Mesendoderm (in vitro differentiated cells): Measurements from ENCODE around the gene OR10H2.
A peak's percentile ranks its signal among the peaks of the same experiment; 100 is the strongest.

Source experiments
- DNase-seq: peaks from one replicate; pipeline ENCODE4 v3.0.0; 2013
- H2AK5ac ChIP-seq: 2 replicates; pipeline ENCODE4 v1.6.1; 2013; ENCODE audit warnings: low read length, inconsistent platforms
- H2BK120ac ChIP-seq: 2 replicates; pipeline ENCODE4 v1.6.1; 2013; ENCODE audit warnings: low read depth, mild to moderate bottlenecking, low read length, moderate library complexity, mixed read lengths
- H2BK15ac ChIP-seq: replicated peaks from 2 replicates; pipeline ENCODE4 v1.6.1; 2013; ENCODE audit warnings: low read depth, mild to moderate bottlenecking, moderate library complexity
- H2BK5ac ChIP-seq: 2 replicates; pipeline ENCODE4 v1.6.1; 2013; ENCODE audit warnings: low read length, inconsistent platforms
- H3K18ac ChIP-seq: 2 replicates; pipeline ENCODE4 v1.6.1; 2013; ENCODE audit warnings: mild to moderate bottlenecking, low read length, mixed read lengths
- H3K23ac ChIP-seq: one replicate; pipeline ENCODE4 v1.6.1; 2013; ENCODE audit warnings: low read length
- H3K27ac ChIP-seq: 2 replicates; pipeline ENCODE4 v1.5.1; 2013; ENCODE audit warnings: low read depth, mild to moderate bottlenecking, inconsistent platforms, low read length, moderate library complexity
- H3K27me3 ChIP-seq: 2 replicates; pipeline ENCODE4 v1.6.1; 2013; ENCODE audit warnings: low read length, control low read depth, mild to moderate bottlenecking, inconsistent platforms; ENCODE audit not compliant: insufficient read depth, poor library complexity
- H3K36me3 ChIP-seq: 2 replicates; pipeline ENCODE4 v1.6.1; 2013; ENCODE audit warnings: low read length, inconsistent platforms; ENCODE audit not compliant: control insufficient read depth, insufficient read depth
- H3K4ac ChIP-seq: one replicate; pipeline ENCODE4 v1.6.1; 2013; ENCODE audit warnings: low read depth, mild to moderate bottlenecking, low read length, moderate library complexity
- H3K4me1 ChIP-seq: 2 replicates; pipeline ENCODE4 v1.6.1; 2013; ENCODE audit warnings: low read depth, low read length, inconsistent platforms; ENCODE audit not compliant: control insufficient read depth
- H3K4me2 ChIP-seq: 2 replicates; pipeline ENCODE4 v1.6.1; 2013; ENCODE audit warnings: low read length
- H3K4me3 ChIP-seq: 2 replicates; pipeline ENCODE4 v1.5.1; 2013; ENCODE audit warnings: mild to moderate bottlenecking, low read length
- H3K56ac ChIP-seq: one replicate; pipeline ENCODE4 v1.6.1; 2013; ENCODE audit warnings: low read length
- H3K79me1 ChIP-seq: 2 replicates; pipeline ENCODE4 v1.6.1; 2013; ENCODE audit warnings: low read length, inconsistent platforms
- H3K79me2 ChIP-seq: 2 replicates; pipeline ENCODE4 v1.6.1; 2013; ENCODE audit warnings: mild to moderate bottlenecking, low read length; ENCODE audit not compliant: control insufficient read depth, insufficient read depth
- H3K9ac ChIP-seq: 2 replicates; pipeline ENCODE4 v1.6.1; 2013; ENCODE audit warnings: low read length, inconsistent platforms
- H4K5ac ChIP-seq: one replicate; pipeline ENCODE4 v1.6.1; 2013; ENCODE audit warnings: low read length
- H4K8ac ChIP-seq: one replicate; pipeline ENCODE4 v1.6.1; 2013; ENCODE audit warnings: low read depth, mild to moderate bottlenecking, control low read depth, low read length, moderate library complexity
- WGBS: extraction: QIAGEN DNeasy Blood & Tissue Kit; methylation state at CpG from one replicate; pipeline ENCODE4 v1.1.7; 2013; ENCODE audit warnings: low lambda C conversion rate, missing lambda C conversion rate; ENCODE audit not compliant: insufficient coverage; ENCODE audit errors: extremely low coverage; 5-methylcytosine and 5-hydroxymethylcytosine counted together

Gene OR10H2

DNA sequence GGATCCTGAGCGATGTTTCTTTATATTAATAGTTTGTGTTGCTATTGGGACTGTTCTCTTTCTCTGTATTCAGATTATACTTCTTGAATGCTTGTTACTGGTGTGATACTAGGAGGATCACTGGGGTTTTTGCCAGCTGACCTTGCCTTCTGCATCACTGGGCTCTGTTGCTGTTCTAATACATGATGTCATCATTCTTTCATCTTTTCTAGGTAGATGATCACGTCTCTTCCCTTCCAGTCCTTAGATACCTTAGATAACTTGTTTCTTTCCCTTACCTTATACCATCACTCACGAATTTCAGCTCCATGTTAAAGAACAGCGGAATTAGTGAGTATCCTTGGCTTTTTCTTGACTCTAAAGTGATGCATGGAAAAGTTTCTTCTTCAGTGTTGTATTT, 9.9 kb downstream of the OR10H2 start, which contains the start of gene OR10H3:
OR10H3 (plus strand) TSS at position 264 of the 400 bp plus-strand sequence. CDS start 3,408 bp downstream, outside the sequence.
- Histone ChIP-seq H3K23ac (no peak within 1 kb of the TSS), H3K56ac (no peak within 1 kb of the TSS), H3K18ac (no peak within 1 kb of the TSS), H3K36me3 (no peaks in the 10 kb centered on the region), H2BK5ac (no peak within 1 kb of the TSS), H4K5ac (no peak within 1 kb of the TSS), H3K4me3 (no peak within 1 kb of the TSS), H3K4me1 (no peaks in the 10 kb centered on the region), H3K27me3 (no peaks in the 10 kb centered on the region), H2BK120ac (no peak within 1 kb of the TSS), H2BK15ac (no peak within 1 kb of the TSS), H3K27ac (no peak within 1 kb of the TSS), H3K4me2 (no peak within 1 kb of the TSS), H3K4ac (no peak within 1 kb of the TSS), H3K9ac (no peak within 1 kb of the TSS), H2AK5ac (no peak within 1 kb of the TSS), H4K8ac (no peak within 1 kb of the TSS), H3K79me1 (no peaks in the 10 kb centered on the region), H3K79me2 (no peaks in the 10 kb centered on the region)
- WGBS = no CpG with 5 or more reads among the region's 4 CpGs
- DNase-seq = no peak

DNA sequence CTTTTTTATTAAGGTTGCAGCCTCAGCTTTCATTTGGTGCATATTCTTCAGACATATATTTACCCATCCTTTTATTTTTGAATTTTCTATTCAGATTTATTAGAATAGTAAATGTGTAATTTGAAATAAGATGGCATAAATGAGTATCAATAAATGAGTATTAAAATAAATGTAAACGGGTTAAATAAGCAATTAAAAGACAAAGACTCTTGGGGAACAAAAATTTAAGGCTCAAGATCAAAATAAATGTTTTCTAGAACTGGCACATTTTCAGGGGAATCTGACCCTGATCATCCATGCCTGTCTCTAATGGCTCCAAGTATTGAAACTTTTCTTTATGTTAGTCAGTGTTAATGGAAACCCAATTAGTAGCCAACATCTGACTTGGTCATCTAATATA, 13.0 kb downstream of the OR10H2 start:
- H3K18ac ChIP-seq = no peak overlapping the region
- no peak overlapping the region for H3K56ac ChIP-seq
- H2BK120ac ChIP-seq = no peak overlapping the region
- H3K27ac ChIP-seq = no peak overlapping the region
- H3K79me2 ChIP-seq = no peaks in the 10 kb centered on the region
- no peak overlapping the region for H2BK5ac ChIP-seq
- no peak overlapping the region for H3K9ac ChIP-seq
- no peak overlapping the region for H4K8ac ChIP-seq
- no peaks in the 10 kb centered on the region for H3K27me3 ChIP-seq
- no peak overlapping the region for H3K4me2 ChIP-seq
- no peak overlapping the region for H2AK5ac ChIP-seq
- no peak overlapping the region for H3K23ac ChIP-seq
- no peak overlapping the region for H2BK15ac ChIP-seq
- no peak overlapping the region for H3K4me3 ChIP-seq
- no peaks in the 10 kb centered on the region for H3K36me3 ChIP-seq
- no peak for DNase-seq
- H3K4ac ChIP-seq = no peak overlapping the region
- no peak overlapping the region for H4K5ac ChIP-seq
- 100% methylated on average over 1 of the region's 1 CpG for WGBS
- H3K79me1 ChIP-seq = no peaks in the 10 kb centered on the region
- H3K4me1 ChIP-seq = no peaks in the 10 kb centered on the region

DNA sequence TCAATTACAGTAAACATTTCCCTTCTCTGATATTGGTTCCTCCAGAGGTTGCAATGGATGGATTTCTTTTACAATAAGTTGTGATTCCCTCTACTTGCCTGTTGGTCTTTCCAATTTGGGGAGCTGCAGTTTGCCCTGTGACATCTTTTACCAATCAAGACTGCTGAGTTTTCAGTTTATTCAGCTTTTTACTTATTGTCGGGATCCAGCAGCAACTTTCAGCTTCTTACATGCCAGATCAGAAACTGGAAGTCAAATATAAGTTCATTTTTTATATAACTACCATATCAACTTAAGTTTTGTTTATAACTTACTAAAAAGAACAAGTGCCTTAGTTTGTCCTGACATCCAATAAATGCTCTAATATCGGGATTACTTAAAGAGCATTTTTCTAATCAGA, 20.4 kb downstream of the OR10H2 start:
- Histone ChIP-seq H2BK15ac (no peak overlapping the region), H4K8ac (no peak overlapping the region), H3K4me2 (no peak overlapping the region), H3K18ac (no peak overlapping the region), H3K56ac (no peak overlapping the region), H3K4ac (no peak overlapping the region), H3K23ac (no peak overlapping the region), H2AK5ac (no peak overlapping the region), H3K9ac (no peak overlapping the region), H3K4me3 (no peak overlapping the region), H4K5ac (no peak overlapping the region), H3K27me3 (no peaks in the 10 kb centered on the region), H3K79me1 (no peaks in the 10 kb centered on the region), H3K79me2 (no peaks in the 10 kb centered on the region), H3K36me3 (no peaks in the 10 kb centered on the region), H3K4me1 (no peaks in the 10 kb centered on the region), H2BK120ac (no peak overlapping the region), H2BK5ac (no peak overlapping the region), H3K27ac (no peak overlapping the region)
- WGBS = no CpG with 5 or more reads among the region's 2 CpGs
- DNase-seq = no peak

DNA sequence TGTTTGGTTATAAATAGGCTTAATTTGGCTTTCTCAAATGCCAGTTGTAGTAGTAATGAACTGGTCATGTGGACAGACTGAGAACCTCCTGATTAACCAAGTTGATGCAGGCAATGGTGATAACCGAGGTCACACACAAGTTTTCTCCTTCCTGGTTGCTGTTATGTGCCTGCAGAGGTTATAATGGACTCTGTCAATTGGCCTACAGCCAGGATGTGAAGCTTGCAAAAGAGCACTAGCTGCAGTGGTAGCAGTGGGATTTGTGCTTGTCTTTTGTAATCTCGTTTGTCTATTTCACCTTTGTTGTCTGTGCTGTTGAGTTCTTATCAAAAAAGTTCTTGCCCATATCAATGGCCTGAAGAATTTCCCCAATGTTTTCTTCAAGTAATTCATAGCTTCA, 30.6 kb downstream of the OR10H2 start:
- H4K5ac ChIP-seq = no peak overlapping the region
- no peaks in the 10 kb centered on the region for H3K79me2 ChIP-seq
- no peak overlapping the region for H3K4me2 ChIP-seq
- H3K18ac ChIP-seq = no peak overlapping the region
- no peak overlapping the region for H4K8ac ChIP-seq
- no peak overlapping the region for H2AK5ac ChIP-seq
- no peak overlapping the region for H2BK120ac ChIP-seq
- no CpG with 5 or more reads among the region's 2 CpGs for WGBS
- no peak overlapping the region for H3K4ac ChIP-seq
- no peaks in the 10 kb centered on the region for H3K36me3 ChIP-seq
- DNase-seq = no peak
- no peak overlapping the region for H3K56ac ChIP-seq
- no peak overlapping the region for H2BK5ac ChIP-seq
- H3K4me1 ChIP-seq = no peaks in the 10 kb centered on the region
- no peak overlapping the region for H3K9ac ChIP-seq
- no peak overlapping the region for H3K27ac ChIP-seq
- no peaks in the 10 kb centered on the region for H3K79me1 ChIP-seq
- H3K23ac ChIP-seq = no peak overlapping the region
- H3K27me3 ChIP-seq = no peaks in the 10 kb centered on the region
- H3K4me3 ChIP-seq = peak overlapping the region; percentile 12
- H2BK15ac ChIP-seq = no peak overlapping the region

DNA sequence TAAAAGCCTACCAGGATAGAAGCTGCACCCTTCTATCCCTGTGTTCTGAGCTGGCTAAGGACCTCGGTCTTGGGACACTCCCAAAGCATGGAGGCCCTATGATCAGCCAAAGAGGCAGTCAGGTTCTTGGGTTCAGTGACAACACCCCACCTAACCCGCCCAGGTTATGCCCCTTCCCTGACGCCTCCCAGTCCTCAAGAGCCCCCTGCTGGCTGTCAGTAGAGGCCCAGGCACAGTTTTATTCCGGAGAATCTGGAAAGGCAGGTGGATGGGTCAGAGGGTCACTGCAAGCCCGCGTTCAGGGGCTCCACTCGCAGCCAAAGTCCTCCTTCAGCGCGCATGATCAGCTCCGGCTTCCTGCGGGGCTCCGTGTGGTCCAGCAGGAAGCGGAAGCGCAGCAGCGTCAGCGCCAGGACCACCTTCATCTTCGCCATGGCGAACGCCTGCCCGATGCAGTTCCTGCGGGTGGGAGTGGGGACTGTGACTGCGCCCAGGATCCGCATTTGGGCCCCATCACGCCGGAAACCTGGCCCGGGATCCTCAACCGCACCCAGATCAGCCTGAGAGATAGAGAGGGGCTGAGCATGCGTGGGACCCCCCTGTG, 32.2 kb downstream of the OR10H2 start:
- H3K27ac ChIP-seq = no peak overlapping the region
- no peak for DNase-seq

DNA sequence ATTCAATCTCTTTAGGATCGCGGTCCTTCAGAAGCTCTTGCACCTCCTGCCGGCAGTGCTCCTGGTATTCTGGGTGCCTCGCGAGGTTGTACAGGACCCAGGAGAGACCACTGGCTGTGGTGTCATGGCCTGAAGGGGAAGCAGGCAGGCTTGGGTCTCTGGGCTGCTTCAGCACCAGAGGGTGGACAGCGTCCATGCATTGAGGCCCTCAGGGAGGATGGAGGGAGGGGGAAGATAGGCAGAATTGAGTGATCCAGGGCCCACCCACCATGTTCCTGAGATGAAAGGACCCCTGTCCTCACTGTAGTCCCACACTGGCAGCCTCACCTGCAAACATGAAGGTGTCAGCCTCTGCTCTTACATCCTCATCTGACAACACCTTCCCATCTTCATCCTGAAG, 41.8 kb downstream of the OR10H2 start:
- no CpG with 5 or more reads among the region's 6 CpGs for WGBS
- no peak overlapping the region for H2BK120ac ChIP-seq
- no peak overlapping the region for H2AK5ac ChIP-seq
- H3K79me1 ChIP-seq = no peaks in the 10 kb centered on the region
- no peak overlapping the region for H2BK15ac ChIP-seq
- no peak overlapping the region for H4K5ac ChIP-seq
- no peak overlapping the region for H3K9ac ChIP-seq
- H3K79me2 ChIP-seq = no peaks in the 10 kb centered on the region
- H3K23ac ChIP-seq = no peak overlapping the region
- no peak overlapping the region for H3K4me3 ChIP-seq
- H3K18ac ChIP-seq = no peak overlapping the region
- H3K56ac ChIP-seq = no peak overlapping the region
- no peak overlapping the region for H3K4ac ChIP-seq
- no peak overlapping the region for H3K4me2 ChIP-seq
- DNase-seq = no peak
- no peak overlapping the region for H4K8ac ChIP-seq
- H2BK5ac ChIP-seq = no peak overlapping the region
- no peaks in the 10 kb centered on the region for H3K36me3 ChIP-seq
- no peak overlapping the region for H3K27ac ChIP-seq
- no peaks in the 10 kb centered on the region for H3K27me3 ChIP-seq
- H3K4me1 ChIP-seq = no peaks in the 10 kb centered on the region

More for the DNA sequence above, 32.2 kb downstream of the OR10H2 start:
- Histone ChIP-seq H4K8ac (no peak overlapping the region), H3K36me3 (no peaks in the 10 kb centered on the region), H3K56ac (no peak overlapping the region), H2AK5ac (no peak overlapping the region), H3K4me1 (no peaks in the 10 kb centered on the region), H3K4me3 (no peak overlapping the region), H3K9ac (no peak overlapping the region), H2BK120ac (no peak overlapping the region), H3K4ac (no peak overlapping the region), H3K27me3 (no peaks in the 10 kb centered on the region), H2BK5ac (no peak overlapping the region), H3K4me2 (no peak overlapping the region), H3K18ac (no peak overlapping the region), H3K79me2 (no peaks in the 10 kb centered on the region), H4K5ac (no peak overlapping the region), H3K23ac (no peak overlapping the region), H2BK15ac (no peak overlapping the region), H3K79me1 (no peaks in the 10 kb centered on the region)
- whole genome bisulfite sequencing = no CpG with 5 or more reads among the region's 28 CpGs
